Activated CD8-positive, alpha-beta memory T cell treated with anti-CD3 and anti-CD28 coated beads for 4 hours (primary cell): ENCODE measurements around the gene RPS15A.
"Not testable (repeated sequence)": the region's sequence is repeated elsewhere in the genome, so short reads cannot be mapped to it uniquely, and the experiment has no call there.

Experiments used
- DNase-seq, 2 donors: peaks; one replicate each; pipeline ENCODE4 v3.0.0-alpha.2; 2020; ENCODE audit warnings: low read depth in 2 of 2

The RPS15A gene

DNA sequence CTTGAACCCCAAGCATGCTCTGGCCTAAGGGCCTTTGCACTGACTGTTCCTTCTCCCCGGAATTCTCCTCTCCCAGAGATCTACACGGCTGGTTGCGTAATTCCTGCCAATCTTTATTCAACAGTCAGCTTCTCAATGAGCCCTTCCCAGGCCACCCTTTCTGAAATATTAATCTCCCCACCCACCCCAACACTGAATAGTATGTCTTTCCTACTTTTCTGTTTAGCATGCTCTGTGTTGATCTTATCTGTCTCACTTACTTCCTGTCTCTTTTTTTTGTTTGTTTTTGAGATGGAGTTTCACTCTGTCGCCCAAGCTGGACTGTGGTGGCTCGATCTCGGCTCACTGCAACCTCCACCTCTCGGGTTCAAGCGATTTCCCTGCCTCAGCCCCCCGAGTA, 33.5 kb downstream of the RPS15A start:
- DNase-seq = not testable (repeated sequence)

DNA sequence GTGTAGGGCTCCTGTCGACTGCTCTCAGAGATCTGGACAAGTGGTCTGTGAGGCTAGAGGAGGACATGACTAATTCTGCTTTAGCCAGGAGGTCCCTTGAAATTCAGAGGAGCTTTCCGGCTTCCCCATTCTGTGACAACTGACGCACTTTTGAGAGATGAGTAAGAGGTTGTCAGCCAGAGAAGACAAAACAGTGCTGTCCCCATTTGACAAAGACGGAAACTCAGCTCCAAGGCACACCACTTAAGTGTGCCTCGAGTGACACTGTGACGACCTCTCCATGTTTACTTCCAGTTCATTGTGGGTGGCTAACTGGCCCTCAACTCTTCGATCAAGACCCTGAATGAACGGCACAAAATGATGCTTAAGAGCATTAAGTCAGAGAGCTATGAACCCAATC, 47.3 kb downstream of the RPS15A start:
- not testable (repeated sequence) for DNase-seq

DNA sequence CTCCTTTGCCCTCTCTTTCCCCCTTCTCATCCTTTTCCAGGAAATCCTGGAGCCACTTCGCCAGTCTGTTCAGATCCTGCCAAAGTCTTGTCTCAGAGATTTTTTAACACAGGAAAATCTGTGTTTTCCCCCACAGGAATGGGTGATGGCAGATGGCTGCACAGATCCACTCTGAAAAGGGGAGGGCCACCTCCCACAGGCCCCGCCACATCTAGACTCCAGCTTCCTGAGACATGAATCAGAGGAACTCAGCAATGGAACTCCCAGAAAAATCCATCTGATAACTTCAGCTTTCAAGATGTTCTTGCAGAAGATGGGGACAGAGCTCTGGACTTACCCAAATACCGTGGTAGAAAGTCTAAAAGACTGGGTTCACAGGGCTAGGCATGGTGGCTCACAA, 50.1 kb downstream of the RPS15A start:
- not testable (repeated sequence) for DNase-seq

DNA sequence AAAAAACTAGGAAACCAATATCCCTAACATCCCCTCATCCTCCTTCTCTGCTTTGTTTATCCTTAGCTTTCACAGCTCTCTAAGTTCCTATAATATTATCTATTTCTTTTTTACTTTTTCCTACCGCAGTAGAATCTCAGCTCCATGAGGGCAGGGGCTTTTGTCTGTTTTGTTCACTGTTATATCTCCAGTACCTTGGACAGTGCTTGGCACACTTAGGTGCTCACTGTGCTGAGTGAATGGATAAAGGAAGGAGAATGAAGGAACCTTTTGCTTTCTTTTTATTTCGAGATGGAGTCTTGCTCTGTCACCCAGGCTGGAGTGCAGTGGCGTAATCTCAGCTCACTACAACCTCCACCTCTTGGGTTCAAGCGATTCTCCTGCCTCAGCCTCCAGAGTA, 51.4 kb downstream of the RPS15A start:
- not testable (repeated sequence) for DNase-seq

DNA sequence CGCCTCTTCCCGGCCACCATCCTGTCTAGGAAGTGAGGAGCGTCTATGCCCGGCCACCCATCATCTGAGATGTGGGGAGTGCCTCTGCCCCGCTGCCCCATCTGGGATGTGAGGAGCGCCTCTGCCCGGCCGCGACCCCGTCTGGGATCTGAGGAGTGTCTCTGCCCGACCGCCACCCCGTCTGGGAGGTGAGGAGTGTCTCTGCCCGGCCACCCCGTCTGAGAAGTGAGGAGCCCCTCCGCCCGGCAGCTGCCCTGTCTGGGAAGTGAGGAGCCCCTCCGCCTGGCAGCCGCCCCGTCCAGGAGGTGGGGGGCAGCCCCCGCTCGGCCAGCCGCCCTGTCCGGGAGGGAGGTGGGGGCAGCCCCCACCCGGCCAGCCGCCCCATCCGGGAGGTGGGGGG, 55.9 kb downstream of the RPS15A start:
- not testable (repeated sequence) for DNase-seq
